Panc1 (cell line): ENCODE results near the gene FHAD1.

ENCODE experiments used
- CTCF ChIP-seq: fragments of 450-650 bp; IDR thresholded peaks from 2 replicates; pipeline ENCODE4 v1.5.1; 2017; ENCODE audit warnings: mild to moderate bottlenecking
- POLR2AphosphoS5 ChIP-seq: IDR thresholded peaks from 2 replicates; pipeline ENCODE4 v1.6.1; 2012; ENCODE audit warnings: mild to moderate bottlenecking, low read depth, low read length, moderate library complexity
- SIN3A ChIP-seq: IDR thresholded peaks from 2 replicates; pipeline ENCODE4 v1.6.1; 2012; ENCODE audit warnings: low read depth, mild to moderate bottlenecking, low read length, moderate library complexity, borderline replicate concordance; ENCODE audit not compliant: insufficient read depth
- TCF7L2 ChIP-seq: IDR thresholded peaks from 2 replicates; pipeline ENCODE4 v1.6.1; 2011; ENCODE audit warnings: mild to moderate bottlenecking, low read depth, low read length, inconsistent platforms
- TF ChIP-seq, protein P1 (sequence below), 2 experiments: IDR thresholded peaks; 2 replicates each; pipeline ENCODE4 v1.6.1; 2011 to 2012; ENCODE audit warnings: low read depth in 2 of 2, control low read depth in 1 of 2, low read length in 1 of 2, mild to moderate bottlenecking in 1 of 2, moderate library complexity in 1 of 2; ENCODE audit not compliant: insufficient read depth in 1 of 2

- TF ChIP-seq POLR2AphosphoS5 (no peak), CTCF (no peak), SIN3A (no peak), TCF7L2 (no peak)
- TF ChIP-seq, protein P1, sequence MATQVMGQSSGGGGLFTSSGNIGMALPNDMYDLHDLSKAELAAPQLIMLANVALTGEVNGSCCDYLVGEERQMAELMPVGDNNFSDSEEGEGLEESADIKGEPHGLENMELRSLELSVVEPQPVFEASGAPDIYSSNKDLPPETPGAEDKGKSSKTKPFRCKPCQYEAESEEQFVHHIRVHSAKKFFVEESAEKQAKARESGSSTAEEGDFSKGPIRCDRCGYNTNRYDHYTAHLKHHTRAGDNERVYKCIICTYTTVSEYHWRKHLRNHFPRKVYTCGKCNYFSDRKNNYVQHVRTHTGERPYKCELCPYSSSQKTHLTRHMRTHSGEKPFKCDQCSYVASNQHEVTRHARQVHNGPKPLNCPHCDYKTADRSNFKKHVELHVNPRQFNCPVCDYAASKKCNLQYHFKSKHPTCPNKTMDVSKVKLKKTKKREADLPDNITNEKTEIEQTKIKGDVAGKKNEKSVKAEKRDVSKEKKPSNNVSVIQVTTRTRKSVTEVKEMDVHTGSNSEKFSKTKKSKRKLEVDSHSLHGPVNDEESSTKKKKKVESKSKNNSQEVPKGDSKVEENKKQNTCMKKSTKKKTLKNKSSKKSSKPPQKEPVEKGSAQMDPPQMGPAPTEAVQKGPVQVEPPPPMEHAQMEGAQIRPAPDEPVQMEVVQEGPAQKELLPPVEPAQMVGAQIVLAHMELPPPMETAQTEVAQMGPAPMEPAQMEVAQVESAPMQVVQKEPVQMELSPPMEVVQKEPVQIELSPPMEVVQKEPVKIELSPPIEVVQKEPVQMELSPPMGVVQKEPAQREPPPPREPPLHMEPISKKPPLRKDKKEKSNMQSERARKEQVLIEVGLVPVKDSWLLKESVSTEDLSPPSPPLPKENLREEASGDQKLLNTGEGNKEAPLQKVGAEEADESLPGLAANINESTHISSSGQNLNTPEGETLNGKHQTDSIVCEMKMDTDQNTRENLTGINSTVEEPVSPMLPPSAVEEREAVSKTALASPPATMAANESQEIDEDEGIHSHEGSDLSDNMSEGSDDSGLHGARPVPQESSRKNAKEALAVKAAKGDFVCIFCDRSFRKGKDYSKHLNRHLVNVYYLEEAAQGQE (IDR thresholded peaks at IDR 0.05; ENCODE audit: insufficient read depth in 1 of 2, low read depth in 2 of 2, low read length in 1 of 2) = no peak
Observed at GRCh38 chr1:15248216-15248615, 1.2 kb downstream of the FHAD1 start.
